ENCODE measurements around the gene ZNF470.

DNA sequence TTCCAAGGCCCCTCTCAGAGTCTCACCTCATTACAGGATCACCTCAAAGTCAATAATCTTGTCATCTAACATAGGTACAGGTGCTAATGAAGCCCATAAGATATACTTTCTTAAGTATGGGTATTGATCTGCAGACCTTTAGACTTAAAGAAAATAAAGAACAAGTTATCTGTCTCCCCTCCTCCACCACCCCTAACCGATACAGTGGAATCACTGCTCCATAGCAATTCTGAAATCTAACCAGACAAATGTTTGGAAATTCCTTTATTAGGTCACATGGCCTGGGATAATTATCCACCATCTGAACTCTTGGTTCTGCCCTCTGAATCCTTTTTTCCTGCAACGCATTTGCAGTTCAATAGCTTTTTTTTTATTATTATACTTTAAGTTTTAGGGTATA, 4.5 kb upstream of the ZNF470 start:
- TF ChIP-seq, protein P1, sequence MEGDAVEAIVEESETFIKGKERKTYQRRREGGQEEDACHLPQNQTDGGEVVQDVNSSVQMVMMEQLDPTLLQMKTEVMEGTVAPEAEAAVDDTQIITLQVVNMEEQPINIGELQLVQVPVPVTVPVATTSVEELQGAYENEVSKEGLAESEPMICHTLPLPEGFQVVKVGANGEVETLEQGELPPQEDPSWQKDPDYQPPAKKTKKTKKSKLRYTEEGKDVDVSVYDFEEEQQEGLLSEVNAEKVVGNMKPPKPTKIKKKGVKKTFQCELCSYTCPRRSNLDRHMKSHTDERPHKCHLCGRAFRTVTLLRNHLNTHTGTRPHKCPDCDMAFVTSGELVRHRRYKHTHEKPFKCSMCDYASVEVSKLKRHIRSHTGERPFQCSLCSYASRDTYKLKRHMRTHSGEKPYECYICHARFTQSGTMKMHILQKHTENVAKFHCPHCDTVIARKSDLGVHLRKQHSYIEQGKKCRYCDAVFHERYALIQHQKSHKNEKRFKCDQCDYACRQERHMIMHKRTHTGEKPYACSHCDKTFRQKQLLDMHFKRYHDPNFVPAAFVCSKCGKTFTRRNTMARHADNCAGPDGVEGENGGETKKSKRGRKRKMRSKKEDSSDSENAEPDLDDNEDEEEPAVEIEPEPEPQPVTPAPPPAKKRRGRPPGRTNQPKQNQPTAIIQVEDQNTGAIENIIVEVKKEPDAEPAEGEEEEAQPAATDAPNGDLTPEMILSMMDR (IDR thresholded peaks at IDR 0.05; ENCODE audit: low read depth, low read length), result no peak
- no peak for TF ChIP-seq EZH2phosphoT487 (IDR thresholded peaks at IDR 0.05; ENCODE audit: low read depth)

Data from OCI-LY3 (cell line).